ENCODE data around the gene JARID2. TPM values are rescaled to one million over a fixed set of nuclear protein-coding genes. Genes with fewer than 3 reads are reported as not detected.
A peak's percentile ranks its signal among the peaks of the same experiment; 100 is the strongest.

JARID2 gene
- total RNA-seq, 1 experiment from 2014 or later: 23.6 TPM

GRCh38 chr6:15340775-15341174 is 94.9 kb downstream of the JARID2 start:
- intact Hi-C loops (cut with micrococcal nuclease): no loop called here
- ChIA-PET CTCF (no interaction called here), RAD21 (ENCODE audit: low non-redundant PET in 1 of 2, low total read pairs in 2 of 2, uncharacterized antibody in 2 of 2, unreplicated experiment in 2 of 2) (interaction anchor here in 1 of 2 experiments (0.5 kb wide), 1 partner anchor 979 kb away, joined by 3 read pairs; no protein-coding TSS in a partner anchor), POLR2A (no interaction called here)
- Histone ChIP-seq H3K9me2 (ENCODE audit: insufficient read depth) (no peaks in the 10 kb centered on the region; the same call in 1 of the 2 replicates), H2AFZ (ENCODE audit: low read depth, low read length, poor library complexity, severe bottlenecking) (no peak overlapping the region), H3K4me3 (replicated peaks in 1 of 2; ENCODE audit: low read depth in 1 of 2, low read length in 2 of 2) (no peak overlapping the region), H3K36me3 (ENCODE audit: control insufficient read depth in 1 of 2, insufficient read depth in 2 of 2, low read length in 2 of 2) (no peaks in the 10 kb centered on the region), H3K4me2 (ENCODE audit: low read length) (peak overlapping the region; percentile 29), H3K9me3 (ENCODE audit: control insufficient read depth in 1 of 2, insufficient read depth in 1 of 2, low read depth in 1 of 2, low read length in 2 of 2) (no peaks in the 10 kb centered on the region), H3K9ac (ENCODE audit: low read length) (no peak overlapping the region), H3K27ac (ENCODE audit: low read depth, low read length) (no peak overlapping the region), H3K4me1 (ENCODE audit: control insufficient read depth in 1 of 2, insufficient read depth in 2 of 2, low read length in 2 of 2) (peaks cover 5 to 16% of the 10 kb centered on the region in 2 experiments), H3K27me3 (ENCODE audit: insufficient read depth, low read length) (no peaks in the 10 kb centered on the region), H3K79me2 (ENCODE audit: insufficient read depth, low read length) (peaks cover 59% of the 10 kb centered on the region), H4K20me1 (ENCODE audit: insufficient read depth) (0 out of 2 replicates have a peak, but pooled peaks cover 3% of the 10 kb centered on the region)
- no peak for ATAC-seq
- BruUV-seq (replicated peaks): no TSS peak
- DNase-seq (ENCODE audit: low read depth, low spot score): no peak
- TF ChIP-seq POLR2AphosphoS5 (IDR thresholded peaks at IDR 0.05; ENCODE audit: low read depth, low read length) (no peak), CEBPB (IDR thresholded peaks at IDR 0.05; ENCODE audit: low read depth) (no peak), JUND (IDR thresholded peaks at IDR 0.05) (no peak)

DNA sequence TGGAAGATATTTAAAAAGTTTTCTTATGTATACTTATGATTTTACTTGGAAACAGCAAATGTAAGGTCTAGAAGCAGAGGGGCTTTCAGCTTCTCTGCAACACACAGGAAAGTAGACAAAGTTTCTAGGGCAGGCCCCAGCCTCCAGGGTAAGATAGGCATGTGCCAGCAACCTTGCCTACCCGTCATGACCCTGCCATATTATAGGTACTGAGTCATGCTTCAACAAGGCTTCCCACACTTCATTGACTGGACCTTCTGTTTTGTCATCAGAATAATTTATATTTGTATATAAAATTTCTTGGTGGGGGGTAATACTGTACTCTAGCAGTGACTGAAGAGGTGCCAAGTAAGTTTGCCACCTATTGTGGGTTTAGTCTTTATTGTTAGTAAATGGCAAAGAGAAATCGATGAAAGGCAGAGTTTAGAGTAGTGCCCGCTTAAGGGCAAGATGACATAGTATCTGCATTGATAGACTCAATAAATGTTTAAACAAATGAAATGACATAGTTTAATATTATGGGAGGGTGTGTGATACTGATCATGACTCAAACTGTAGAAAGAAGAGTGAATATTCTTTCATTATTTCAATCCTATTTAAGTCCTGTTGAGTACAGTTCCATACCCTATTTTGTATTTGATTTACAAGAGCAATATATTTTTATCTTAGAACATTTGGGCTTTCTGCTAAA is 95.6 kb downstream of the JARID2 start:
- Histone ChIP-seq H3K27ac (ENCODE audit: low read depth, low read length) (no peak overlapping the region), H3K4me3 (replicated peaks in 1 of 2; ENCODE audit: low read depth in 1 of 2, low read length in 2 of 2) (no peak overlapping the region), H2AFZ (ENCODE audit: low read depth, low read length, poor library complexity, severe bottlenecking) (no peak overlapping the region), H4K20me1 (ENCODE audit: insufficient read depth) (0 out of 2 replicates have a peak, but pooled peaks cover 6% of the 10 kb centered on the region), H3K9me3 (ENCODE audit: control insufficient read depth in 1 of 2, insufficient read depth in 1 of 2, low read depth in 1 of 2, low read length in 2 of 2) (no peaks in the 10 kb centered on the region), H3K4me2 (ENCODE audit: low read length) (peak overlapping the region; percentile 29), H3K9me2 (ENCODE audit: insufficient read depth) (no peaks in the 10 kb centered on the region; the same call in 1 of the 2 replicates), H3K27me3 (ENCODE audit: insufficient read depth, low read length) (no peaks in the 10 kb centered on the region), H3K36me3 (ENCODE audit: control insufficient read depth in 1 of 2, insufficient read depth in 2 of 2, low read length in 2 of 2) (no peaks in the 10 kb centered on the region), H3K9ac (ENCODE audit: low read length) (no peak overlapping the region), H3K79me2 (ENCODE audit: insufficient read depth, low read length) (peaks cover 62% of the 10 kb centered on the region), H3K4me1 (ENCODE audit: control insufficient read depth in 1 of 2, insufficient read depth in 2 of 2, low read length in 2 of 2) (peaks cover 5 to 16% of the 10 kb centered on the region in 2 experiments)
- ChIA-PET POLR2A (no interaction called here), RAD21 (ENCODE audit: low non-redundant PET in 1 of 2, low total read pairs in 2 of 2, uncharacterized antibody in 2 of 2, unreplicated experiment in 2 of 2) (interaction anchor here in 1 of 2 experiments (0.5 kb wide), 1 partner anchor 978 kb away, joined by 3 read pairs; no protein-coding TSS in a partner anchor), CTCF (no interaction called here)
- peak; percentile 8 for DNase-seq (ENCODE audit: low read depth, low spot score)
- no TSS peak for BruUV-seq (replicated peaks)
- peak; percentile 77 for ATAC-seq
- TF ChIP-seq SRF (IDR thresholded peaks at IDR 0.05; ENCODE audit: low read depth): no peak
- no peak for TF ChIP-seq ELF1 (IDR thresholded peaks at IDR 0.05; ENCODE audit: borderline replicate concordance, low read depth)
- TF ChIP-seq, protein P1, sequence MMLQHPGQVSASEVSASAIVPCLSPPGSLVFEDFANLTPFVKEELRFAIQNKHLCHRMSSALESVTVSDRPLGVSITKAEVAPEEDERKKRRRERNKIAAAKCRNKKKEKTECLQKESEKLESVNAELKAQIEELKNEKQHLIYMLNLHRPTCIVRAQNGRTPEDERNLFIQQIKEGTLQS (IDR thresholded peaks at IDR 0.05): no peak
- TF ChIP-seq POLR2A (IDR thresholded peaks at IDR 0.05; ENCODE audit: borderline replicate concordance, extremely low read depth, insufficient read depth, insufficient read length): no peak
- TF ChIP-seq EGR1 (IDR thresholded peaks at IDR 0.05; ENCODE audit: low read depth): no peak
- no peak for TF ChIP-seq EZH2phosphoT487 (IDR thresholded peaks at IDR 0.05; ENCODE audit: borderline replicate concordance)
- no peak for TF ChIP-seq RAD21 (IDR thresholded peaks at IDR 0.05; ENCODE audit: low read depth)
- TF ChIP-seq SIN3A (IDR thresholded peaks at IDR 0.05; ENCODE audit: low read depth): no peak
- no peak for TF ChIP-seq CEBPB (IDR thresholded peaks at IDR 0.05; ENCODE audit: low read depth)
- TF ChIP-seq CBX3 (IDR thresholded peaks at IDR 0.05; ENCODE audit: low read depth): no peak
- intact Hi-C loops (cut with micrococcal nuclease): no loop called here
